GM18520 (cell line): ENCODE data around the gene CATSPERZ.
A peak's percentile ranks its signal among the peaks of the same experiment; 100 is the strongest.
"Not testable (repeated sequence)": the region's sequence is repeated elsewhere in the genome, so short reads cannot be mapped to it uniquely, and the experiment has no call there.

Experiments
- ATAC-seq: cut with Tn5 transposase; IDR thresholded peaks from one replicate; pipeline ENCODE4 v1.9.1; 2021; ENCODE audit not compliant: unreplicated experiment

CATSPERZ gene

GRCh38 chr11:64316672-64317324 is 16.6 kb downstream of the CATSPERZ start:
- ATAC-seq, result no peak

- peak; percentile 51 for ATAC-seq
Measured at GRCh38 chr11:64317325-64317960, 17.3 kb downstream of the CATSPERZ start, which contains the start of gene TRMT112. Gene TRMT112, minus strand, starts transcription at chr11:64317559. Its CDS starts 33 bp downstream, at chr11:64317526.

- ATAC-seq, result peak; percentile 66
Measured at GRCh38 chr11:64317961-64318765, 18.0 kb downstream of the CATSPERZ start, which contains the start of gene PRDX5. Gene PRDX5, plus strand, starts transcription at chr11:64318121. Its CDS starts 95 bp downstream, at chr11:64318216.

- no peak for ATAC-seq
Measured at GRCh38 chr11:64318766-64319761, 18.9 kb downstream of the CATSPERZ start.

- ATAC-seq, result no peak
Measured at GRCh38 chr11:64320556-64320955, 20.4 kb downstream of the CATSPERZ start.

- no peak for ATAC-seq
Measured at GRCh38 chr11:64321026-64321425, 20.9 kb downstream of the CATSPERZ start.

- ATAC-seq, result no peak
Measured at GRCh38 chr11:64321533-64321932, 21.4 kb downstream of the CATSPERZ start.

- ATAC-seq, result no peak
Measured at GRCh38 chr11:64322925-64323260, 22.7 kb downstream of the CATSPERZ start.

GRCh38 chr11:64323373-64323772 is 23.2 kb downstream of the CATSPERZ start:
- no peak for ATAC-seq

GRCh38 chr11:64323984-64324383 is 23.8 kb downstream of the CATSPERZ start:
- not testable (repeated sequence) for ATAC-seq

GRCh38 chr11:64324692-64325469 is 24.7 kb downstream of the CATSPERZ start:
- ATAC-seq, result no peak

GRCh38 chr11:64327375-64327774 is 27.2 kb downstream of the CATSPERZ start:
- no peak for ATAC-seq

GRCh38 chr11:64327993-64328392 is 27.8 kb downstream of the CATSPERZ start:
- ATAC-seq, result no peak

- ATAC-seq, result no peak
Measured at GRCh38 chr11:64330888-64331287, 30.7 kb downstream of the CATSPERZ start.

- ATAC-seq, result peak; percentile 54
Measured at GRCh38 chr11:64331569-64332371, 31.6 kb downstream of the CATSPERZ start.

GRCh38 chr11:64333556-64333955 is 33.4 kb downstream of the CATSPERZ start:
- no peak for ATAC-seq

- ATAC-seq, result peak; percentile 62
Measured at GRCh38 chr11:64334764-64335735, 34.9 kb downstream of the CATSPERZ start.
